Gastrocnemius medialis (tissue), 4 donors: ENCODE results near the gene GUCY2F.

Source experiments
- POLR2A ChIP-seq, 2 donors: fragments of 450-650 bp; IDR thresholded peaks; one replicate each; pipeline ENCODE4 v1.6.1; 2017; ENCODE audit warnings: antibody characterized with exemption in 2 of 2, mild to moderate bottlenecking in 2 of 2, moderate library complexity in 2 of 2
- TF ChIP-seq, protein P1 (sequence below), 5 experiments: fragments of 450-650 bp in 3 of 5; fragments of 200-600 bp in 2 of 5; sonication (generic) in 2 of 5; IDR thresholded peaks in 4 of 5; conservative IDR thresholded peaks in 1 of 5; 1 replicate in 4 of 5; 2 replicates in 1 of 5; pipeline ENCODE4 v1.5.1; 2016 to 2019; ENCODE audit warnings: antibody characterized with exemption in 5 of 5, mild to moderate bottlenecking in 3 of 5, moderate library complexity in 3 of 5

DNA sequence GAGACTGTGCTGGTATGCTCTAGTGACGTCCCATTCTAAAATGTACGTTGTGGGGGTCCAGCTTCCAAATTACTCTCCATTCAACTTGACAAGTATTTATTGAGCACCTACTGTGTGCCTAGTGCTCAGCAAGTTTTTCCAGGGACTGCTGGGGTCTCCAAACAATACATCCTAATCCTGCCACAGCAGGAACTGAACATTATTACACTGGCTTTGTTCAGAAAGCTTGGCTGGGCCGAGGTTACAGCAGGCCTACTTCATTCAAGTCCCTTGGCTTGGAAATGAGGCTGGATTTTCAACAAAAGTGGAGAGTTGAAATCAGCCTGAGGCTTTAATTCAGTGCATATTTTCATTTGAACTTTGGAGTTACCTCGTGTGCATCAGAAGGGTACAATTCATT lies 78.0 kb downstream of the GUCY2F start:
- TF ChIP-seq, protein P1, sequence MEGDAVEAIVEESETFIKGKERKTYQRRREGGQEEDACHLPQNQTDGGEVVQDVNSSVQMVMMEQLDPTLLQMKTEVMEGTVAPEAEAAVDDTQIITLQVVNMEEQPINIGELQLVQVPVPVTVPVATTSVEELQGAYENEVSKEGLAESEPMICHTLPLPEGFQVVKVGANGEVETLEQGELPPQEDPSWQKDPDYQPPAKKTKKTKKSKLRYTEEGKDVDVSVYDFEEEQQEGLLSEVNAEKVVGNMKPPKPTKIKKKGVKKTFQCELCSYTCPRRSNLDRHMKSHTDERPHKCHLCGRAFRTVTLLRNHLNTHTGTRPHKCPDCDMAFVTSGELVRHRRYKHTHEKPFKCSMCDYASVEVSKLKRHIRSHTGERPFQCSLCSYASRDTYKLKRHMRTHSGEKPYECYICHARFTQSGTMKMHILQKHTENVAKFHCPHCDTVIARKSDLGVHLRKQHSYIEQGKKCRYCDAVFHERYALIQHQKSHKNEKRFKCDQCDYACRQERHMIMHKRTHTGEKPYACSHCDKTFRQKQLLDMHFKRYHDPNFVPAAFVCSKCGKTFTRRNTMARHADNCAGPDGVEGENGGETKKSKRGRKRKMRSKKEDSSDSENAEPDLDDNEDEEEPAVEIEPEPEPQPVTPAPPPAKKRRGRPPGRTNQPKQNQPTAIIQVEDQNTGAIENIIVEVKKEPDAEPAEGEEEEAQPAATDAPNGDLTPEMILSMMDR (IDR thresholded peaks at IDR 0.05 in 4 of 5, conservative IDR thresholded peaks at IDR 0.05 in 1 of 5), result no peak
- no peak for TF ChIP-seq POLR2A (IDR thresholded peaks at IDR 0.05)
